HG02588 (cell line): ENCODE data around the gene ALS2CL.

Experiments
- ATAC-seq: cut with Tn5 transposase; IDR thresholded peaks from one replicate; pipeline ENCODE4 v1.9.1; 2021; ENCODE audit warnings: mild to moderate bottlenecking, moderate library complexity; ENCODE audit not compliant: unreplicated experiment

ALS2CL gene

GRCh38 chr3:46667061-46667621 lies 26.3 kb downstream of the ALS2CL start:
- ATAC-seq: no peak

- no peak for ATAC-seq
These were observed 27.0 kb downstream of the ALS2CL start for GRCh38 chr3:46666453-46666845.

- ATAC-seq: no peak
These were observed 27.6 kb downstream of the ALS2CL start for GRCh38 chr3:46665763-46666452.

- ATAC-seq: no peak
These were observed 28.3 kb downstream of the ALS2CL start for GRCh38 chr3:46664971-46665762.

- no peak for ATAC-seq
These were observed 29.1 kb downstream of the ALS2CL start for GRCh38 chr3:46664188-46664970.

GRCh38 chr3:46663591-46664135 lies 29.8 kb downstream of the ALS2CL start:
- ATAC-seq: no peak

- no peak for ATAC-seq
These were observed 30.5 kb downstream of the ALS2CL start for GRCh38 chr3:46662771-46663551.

- ATAC-seq: no peak
These were observed 31.4 kb downstream of the ALS2CL start for GRCh38 chr3:46661776-46662766.

GRCh38 chr3:46660543-46661523 lies 32.6 kb downstream of the ALS2CL start:
- no peak for ATAC-seq

- no peak for ATAC-seq
These were observed 33.5 kb downstream of the ALS2CL start for GRCh38 chr3:46660003-46660402.

- ATAC-seq: no peak
These were observed 34.2 kb downstream of the ALS2CL start for GRCh38 chr3:46659285-46659684.

- no peak for ATAC-seq
These were observed 36.5 kb downstream of the ALS2CL start for GRCh38 chr3:46656778-46657556.

- ATAC-seq: no peak
These were observed 38.2 kb downstream of the ALS2CL start for GRCh38 chr3:46655271-46655670.

GRCh38 chr3:46651084-46651483 lies 42.4 kb downstream of the ALS2CL start:
- no peak for ATAC-seq

GRCh38 chr3:46649436-46649835 lies 44.0 kb downstream of the ALS2CL start:
- no peak for ATAC-seq

- ATAC-seq: no peak
These were observed 45.4 kb downstream of the ALS2CL start for GRCh38 chr3:46648096-46648495.

- ATAC-seq: no peak
These were observed 46.8 kb downstream of the ALS2CL start for GRCh38 chr3:46646700-46647099.
